ENCODE results near the gene METTL13. TPM values are rescaled to one million over a fixed set of nuclear protein-coding genes. Genes with fewer than 3 reads are reported as not detected.

Gene METTL13
- total RNA-seq, 2 experiments from 2014 or later: 39.5 to 40.9 TPM

- Mint-ChIP-seq H3K27ac (no peak overlapping the region), H3K4me3 (no peak overlapping the region), H3K27me3 (ENCODE audit: low read depth) (no peaks in the 10 kb centered on the region), H3K9me3 (no peaks in the 10 kb centered on the region), H3K36me3 (ENCODE audit: low read depth) (no peaks in the 10 kb centered on the region), H3K4me1 (ENCODE audit: low read depth) (peaks cover 5% of the 10 kb centered on the region)
- intact Hi-C loops (cut with micrococcal nuclease): no loop called here
- CTCF ChIA-PET: interaction anchor here (0.6 kb wide), 1 partner anchor 214 kb away, joined by 3 read pairs; no protein-coding TSS in a partner anchor
- no peak for DNase-seq
Measured at GRCh38 chr1:171748651-171749050, 32.8 kb upstream of the METTL13 start.

- no peaks in the 10 kb centered on the region for H3K27me3 Mint-ChIP-seq (ENCODE audit: low read depth)
- H3K9me3 Mint-ChIP-seq: no peaks in the 10 kb centered on the region
- no peaks in the 10 kb centered on the region for H3K4me1 Mint-ChIP-seq (ENCODE audit: low read depth)
- no peak for DNase-seq
- CTCF ChIA-PET: no interaction called here
- intact Hi-C loops (cut with micrococcal nuclease): no loop called here
- H3K27ac Mint-ChIP-seq: no peak overlapping the region
- H3K36me3 Mint-ChIP-seq (ENCODE audit: low read depth): no peaks in the 10 kb centered on the region
- H3K4me3 Mint-ChIP-seq: no peak overlapping the region
Measured at GRCh38 chr1:171751221-171751620, 30.2 kb upstream of the METTL13 start.

- Mint-ChIP-seq H3K36me3 (ENCODE audit: low read depth) (no peaks in the 10 kb centered on the region), H3K27me3 (ENCODE audit: low read depth) (no peaks in the 10 kb centered on the region), H3K27ac (no peak overlapping the region), H3K9me3 (no peaks in the 10 kb centered on the region), H3K4me1 (ENCODE audit: low read depth) (no peaks in the 10 kb centered on the region), H3K4me3 (no peak overlapping the region)
- intact Hi-C loops (cut with micrococcal nuclease): no loop called here
- no peak for DNase-seq
- CTCF ChIA-PET: no interaction called here
Measured at GRCh38 chr1:171753182-171753581, 28.3 kb upstream of the METTL13 start.

GRCh38 chr1:171753685-171754352 lies 27.6 kb upstream of the METTL13 start:
- no peak overlapping the region for H3K4me3 Mint-ChIP-seq
- no peaks in the 10 kb centered on the region for H3K4me1 Mint-ChIP-seq (ENCODE audit: low read depth)
- H3K9me3 Mint-ChIP-seq: no peaks in the 10 kb centered on the region
- no peak overlapping the region for H3K27ac Mint-ChIP-seq
- DNase-seq: no peak
- CTCF ChIA-PET: no interaction called here
- H3K36me3 Mint-ChIP-seq (ENCODE audit: low read depth): no peaks in the 10 kb centered on the region
- H3K27me3 Mint-ChIP-seq (ENCODE audit: low read depth): no peaks in the 10 kb centered on the region
- intact Hi-C loops (cut with micrococcal nuclease): no loop called here

GRCh38 chr1:171754353-171754705 lies 27.1 kb upstream of the METTL13 start:
- intact Hi-C loops (cut with micrococcal nuclease): no loop called here
- H3K36me3 Mint-ChIP-seq (ENCODE audit: low read depth): no peaks in the 10 kb centered on the region
- no peak overlapping the region for H3K4me3 Mint-ChIP-seq
- no peak overlapping the region for H3K27ac Mint-ChIP-seq
- H3K27me3 Mint-ChIP-seq (ENCODE audit: low read depth): no peaks in the 10 kb centered on the region
- CTCF ChIA-PET: interaction anchor here (1.6 kb wide), 1 partner anchor 110 kb away, joined by 5 read pairs; no protein-coding TSS in a partner anchor
- H3K4me1 Mint-ChIP-seq (ENCODE audit: low read depth): no peaks in the 10 kb centered on the region
- no peaks in the 10 kb centered on the region for H3K9me3 Mint-ChIP-seq
- no peak for DNase-seq

- H3K36me3 Mint-ChIP-seq (ENCODE audit: low read depth): no peaks in the 10 kb centered on the region
- H3K27ac Mint-ChIP-seq: no peak overlapping the region
- no peaks in the 10 kb centered on the region for H3K4me1 Mint-ChIP-seq (ENCODE audit: low read depth)
- H3K9me3 Mint-ChIP-seq: no peaks in the 10 kb centered on the region
- CTCF ChIA-PET: interaction anchor here (1.1 to 1.6 kb wide), 2 partner anchors 110 to 249 kb away, joined by 3 to 5 read pairs; no protein-coding TSS in a partner anchor
- no peak for DNase-seq
- no peak overlapping the region for H3K4me3 Mint-ChIP-seq
- no peaks in the 10 kb centered on the region for H3K27me3 Mint-ChIP-seq (ENCODE audit: low read depth)
- intact Hi-C loops (cut with micrococcal nuclease): no loop called here
Measured at GRCh38 chr1:171754971-171755370, 26.5 kb upstream of the METTL13 start.

GRCh38 chr1:171756856-171757255 lies 24.6 kb upstream of the METTL13 start:
- CTCF ChIA-PET: interaction anchor here (0.6 kb wide), 1 partner anchor 61 kb away, joined by 3 read pairs; no protein-coding TSS in a partner anchor
- DNase-seq: no peak
- no peak overlapping the region for H3K27ac Mint-ChIP-seq
- no peaks in the 10 kb centered on the region for H3K36me3 Mint-ChIP-seq (ENCODE audit: low read depth)
- H3K9me3 Mint-ChIP-seq: no peaks in the 10 kb centered on the region
- no peak overlapping the region for H3K4me3 Mint-ChIP-seq
- H3K4me1 Mint-ChIP-seq (ENCODE audit: low read depth): no peaks in the 10 kb centered on the region
- intact Hi-C loops (cut with micrococcal nuclease): no loop called here
- H3K27me3 Mint-ChIP-seq (ENCODE audit: low read depth): no peaks in the 10 kb centered on the region

GRCh38 chr1:171758011-171758410 lies 23.4 kb upstream of the METTL13 start:
- Mint-ChIP-seq H3K27ac (no peak overlapping the region), H3K27me3 (ENCODE audit: low read depth) (no peaks in the 10 kb centered on the region), H3K36me3 (ENCODE audit: low read depth) (no peaks in the 10 kb centered on the region), H3K9me3 (no peaks in the 10 kb centered on the region), H3K4me3 (no peak overlapping the region), H3K4me1 (ENCODE audit: low read depth) (no peaks in the 10 kb centered on the region)
- CTCF ChIA-PET: interaction anchor here (0.6 to 0.9 kb wide), 2 partner anchors 9 to 45 kb away, joined by 3 to 4 read pairs; no protein-coding TSS in a partner anchor
- intact Hi-C loops (cut with micrococcal nuclease): no loop called here
- no peak for DNase-seq

- H3K9me3 Mint-ChIP-seq: no peaks in the 10 kb centered on the region
- no peak overlapping the region for H3K4me3 Mint-ChIP-seq
- H3K36me3 Mint-ChIP-seq (ENCODE audit: low read depth): no peaks in the 10 kb centered on the region
- no peak overlapping the region for H3K27ac Mint-ChIP-seq
- H3K4me1 Mint-ChIP-seq (ENCODE audit: low read depth): no peaks in the 10 kb centered on the region
- no peaks in the 10 kb centered on the region for H3K27me3 Mint-ChIP-seq (ENCODE audit: low read depth)
- no peak for DNase-seq
- CTCF ChIA-PET: interaction anchor here (0.9 kb wide), 1 partner anchor 18 kb away, joined by 5 read pairs; no protein-coding TSS in a partner anchor
- intact Hi-C loops (cut with micrococcal nuclease): no loop called here
Measured at GRCh38 chr1:171762143-171762563, 19.3 kb upstream of the METTL13 start.

GRCh38 chr1:171763764-171764163 lies 17.7 kb upstream of the METTL13 start:
- intact Hi-C loops (cut with micrococcal nuclease): no loop called here
- Mint-ChIP-seq H3K4me1 (ENCODE audit: low read depth) (no peaks in the 10 kb centered on the region), H3K4me3 (no peak overlapping the region), H3K9me3 (no peaks in the 10 kb centered on the region), H3K36me3 (ENCODE audit: low read depth) (no peaks in the 10 kb centered on the region), H3K27ac (no peak overlapping the region), H3K27me3 (ENCODE audit: low read depth) (no peaks in the 10 kb centered on the region)
- CTCF ChIA-PET: no interaction called here
- no peak for DNase-seq

- Mint-ChIP-seq H3K27me3 (ENCODE audit: low read depth) (peaks cover 4% of the 10 kb centered on the region), H3K4me3 (no peak overlapping the region)
Measured at GRCh38 chr1:171769171-171769570, 12.3 kb upstream of the METTL13 start.

GRCh38 chr1:171769754-171770153 lies 11.7 kb upstream of the METTL13 start:
- no peak overlapping the region for H3K4me3 Mint-ChIP-seq
- H3K9me3 Mint-ChIP-seq: no peaks in the 10 kb centered on the region
- H3K36me3 Mint-ChIP-seq (ENCODE audit: low read depth): no peaks in the 10 kb centered on the region
- H3K4me1 Mint-ChIP-seq (ENCODE audit: low read depth): no peaks in the 10 kb centered on the region
- intact Hi-C loops (cut with micrococcal nuclease): no loop called here
- no peak for DNase-seq
- no peak overlapping the region for H3K27ac Mint-ChIP-seq
- peaks cover 4% of the 10 kb centered on the region for H3K27me3 Mint-ChIP-seq (ENCODE audit: low read depth)
- CTCF ChIA-PET: no interaction called here

More at GRCh38 chr1:171769171-171769570, 12.3 kb upstream of the METTL13 start:
- H3K4me1 Mint-ChIP-seq (ENCODE audit: low read depth): no peaks in the 10 kb centered on the region
- intact Hi-C loops (cut with micrococcal nuclease): no loop called here
- H3K36me3 Mint-ChIP-seq (ENCODE audit: low read depth): no peaks in the 10 kb centered on the region
- no peak for DNase-seq
- CTCF ChIA-PET: no interaction called here
- no peaks in the 10 kb centered on the region for H3K9me3 Mint-ChIP-seq
- no peak overlapping the region for H3K27ac Mint-ChIP-seq

- Mint-ChIP-seq H3K27me3 (ENCODE audit: low read depth) (peaks cover 4% of the 10 kb centered on the region), H3K4me1 (ENCODE audit: low read depth) (no peaks in the 10 kb centered on the region), H3K4me3 (no peak overlapping the region), H3K9me3 (no peaks in the 10 kb centered on the region), H3K36me3 (ENCODE audit: low read depth) (no peaks in the 10 kb centered on the region), H3K27ac (no peak overlapping the region)
- no peak for DNase-seq
- intact Hi-C loops (cut with micrococcal nuclease): no loop called here
- CTCF ChIA-PET: no interaction called here
Measured at GRCh38 chr1:171772312-171772711, 9.1 kb upstream of the METTL13 start.
